ENCODE data around the gene ASB3.

Gene ASB3

GRCh38 chr2:53636596-53636995 is 150.2 kb downstream of the ASB3 start:
- no peak for DNase-seq

GRCh38 chr2:53636109-53636508 is 150.6 kb downstream of the ASB3 start:
- no peak for DNase-seq

GRCh38 chr2:53635694-53636093 is 151.1 kb downstream of the ASB3 start:
- no peak for DNase-seq

- DNase-seq, result no peak
These were observed 153.3 kb downstream of the ASB3 start for GRCh38 chr2:53633441-53633840.

GRCh38 chr2:53632714-53633113 is 154.0 kb downstream of the ASB3 start:
- no peak for DNase-seq

GRCh38 chr2:53632126-53632460 is 154.7 kb downstream of the ASB3 start:
- no peak for DNase-seq

GRCh38 chr2:53631313-53632125 is 155.2 kb downstream of the ASB3 start:
- no peak for DNase-seq

GRCh38 chr2:53630026-53630606 is 156.6 kb downstream of the ASB3 start:
- no peak for DNase-seq

GRCh38 chr2:53629501-53629900 is 157.3 kb downstream of the ASB3 start:
- no peak for DNase-seq

GRCh38 chr2:53629001-53629400 is 157.8 kb downstream of the ASB3 start:
- DNase-seq, result no peak

GRCh38 chr2:53622141-53622540 is 164.6 kb downstream of the ASB3 start:
- DNase-seq, result no peak

GRCh38 chr2:53620981-53621380 is 165.8 kb downstream of the ASB3 start:
- DNase-seq, result no peak
